HEK293T (cell line): ENCODE measurements around the gene QKI.

ENCODE experiments used
- ARNT ChIP-seq: fragments of 450-650 bp; IDR thresholded peaks from 2 replicates; pipeline ENCODE4 v1.6.1; 2017; ENCODE audit warnings: mild to moderate bottlenecking
- FOXA1 ChIP-seq: fragments of 450-650 bp; IDR thresholded peaks from 2 replicates; pipeline ENCODE4 v1.6.1; 2016; ENCODE audit warnings: mild to moderate bottlenecking
- FOXM1 ChIP-seq: fragments of 450-650 bp; IDR thresholded peaks from 2 replicates; pipeline ENCODE4 v1.6.1; 2017; ENCODE audit warnings: mild to moderate bottlenecking, borderline replicate concordance
- PKNOX1 ChIP-seq: fragments of 450-650 bp; IDR thresholded peaks from 2 replicates; pipeline ENCODE4 v1.6.1; 2016
- SP1 ChIP-seq: fragments of 450-650 bp; IDR thresholded peaks from 2 replicates; pipeline ENCODE4 v1.6.1; 2017
- ZNF384 ChIP-seq: fragments of 450-650 bp; IDR thresholded peaks from 2 replicates; pipeline ENCODE4 v1.6.1; 2016

- TF ChIP-seq FOXM1 (no peak), SP1 (no peak), PKNOX1 (no peak), ZNF384 (no peak), FOXA1 (no peak), ARNT (no peak)
Observed at GRCh38 chr6:163485388-163485851, 70.9 kb downstream of the QKI start.
